Measurements from ENCODE around the gene TSPAN8. TPM values are rescaled to one million over a fixed set of nuclear protein-coding genes. Genes with fewer than 3 reads are reported as not detected.

Gene TSPAN8
- total RNA-seq, 1 donor, result 0.43 TPM

DNA sequence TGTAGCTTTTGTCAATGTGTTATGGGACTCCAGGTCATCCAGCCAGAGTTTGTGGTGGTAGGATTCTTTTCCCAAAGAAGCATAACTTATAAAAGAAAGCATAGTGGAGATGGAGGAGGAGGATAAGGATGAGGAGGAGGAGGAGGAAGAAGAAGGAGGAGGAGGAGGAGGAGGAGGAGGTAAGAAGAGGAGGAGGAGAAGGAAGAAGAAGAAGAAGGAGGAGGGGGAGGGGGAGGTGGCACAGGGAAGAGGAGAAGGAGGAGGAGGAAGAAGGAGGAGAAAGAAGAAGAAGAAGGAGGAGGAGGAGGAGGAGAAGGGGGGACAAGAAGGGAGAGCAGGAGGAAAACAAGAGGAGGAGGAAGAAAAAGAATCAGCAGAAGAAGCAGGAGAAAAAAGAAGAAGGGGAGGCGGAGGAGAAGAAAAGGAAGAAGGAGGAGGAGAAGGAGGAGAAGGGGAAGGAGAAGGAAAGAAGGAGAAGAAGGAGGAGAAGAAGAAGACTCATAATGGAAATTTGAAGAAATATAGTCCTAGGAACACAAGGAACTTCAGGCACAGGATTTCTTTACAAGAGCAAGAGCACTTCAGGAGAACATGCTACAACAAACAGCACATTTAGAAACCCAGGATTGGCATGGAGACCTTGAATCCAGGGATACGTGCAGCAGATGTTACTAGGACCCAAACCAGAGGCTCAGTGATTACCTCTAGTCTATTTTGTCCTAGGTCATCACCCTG is 22.6 kb downstream of the TSPAN8 start:
- TF ChIP-seq CTCF (IDR thresholded peaks at IDR 0.05; ENCODE audit: insufficient read depth, low read depth, low read length), result no peak
- H3K4me3 ChIP-seq (ENCODE audit: low read depth, low read length), result no peak overlapping the region
- DNase-seq (ENCODE audit: low read depth), result no peak

DNA sequence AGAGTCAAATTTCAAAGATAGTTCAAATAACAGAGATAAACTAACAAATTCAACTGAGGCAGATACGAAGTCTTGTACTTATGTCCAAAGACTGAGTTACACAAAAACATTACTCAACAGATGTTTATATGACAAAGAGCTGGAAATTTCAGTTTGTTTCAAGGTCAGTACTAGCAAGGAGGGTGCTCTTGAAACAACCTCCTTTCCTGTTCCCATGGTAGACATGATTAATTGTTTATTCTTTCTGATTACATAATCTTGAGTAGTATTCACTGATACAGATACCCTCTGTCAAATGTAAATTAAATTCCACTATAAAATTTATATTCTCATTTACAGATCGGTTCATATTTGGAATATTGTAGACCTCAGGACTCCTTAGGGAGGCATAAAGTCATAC is 23.4 kb downstream of the TSPAN8 start:
- no peak for TF ChIP-seq CTCF (IDR thresholded peaks at IDR 0.05; ENCODE audit: insufficient read depth, low read depth, low read length)
- no peak for DNase-seq (ENCODE audit: low read depth)

DNA sequence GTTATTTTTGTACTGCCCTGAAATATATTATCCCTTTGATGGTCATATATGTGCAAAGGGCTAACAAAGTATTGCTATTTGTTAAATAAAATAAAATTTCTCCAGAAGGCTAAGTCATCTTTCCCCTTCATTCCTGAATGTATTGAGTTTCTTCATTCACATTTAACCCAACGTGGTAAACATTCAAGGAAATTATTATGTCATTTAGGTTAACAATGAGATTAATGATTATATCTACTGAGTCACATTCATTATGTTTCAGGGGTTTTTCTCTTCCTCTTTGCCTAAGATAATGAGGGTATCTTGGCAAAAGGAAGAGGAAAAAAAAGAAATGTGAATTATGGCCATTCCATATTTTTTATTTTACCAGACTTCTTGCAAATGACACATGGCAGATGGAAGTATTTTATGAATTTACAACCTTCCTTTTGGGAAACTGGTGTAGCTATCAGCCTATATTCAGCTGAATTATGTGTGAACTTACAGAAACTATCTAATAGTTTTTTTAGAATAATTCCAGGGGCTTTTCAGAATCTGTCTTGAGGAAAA is 27.2 kb downstream of the TSPAN8 start:
- DNase-seq (ENCODE audit: low read depth), result no peak
- no peak overlapping the region for H3K4me3 ChIP-seq (ENCODE audit: low read depth, low read length)
- TF ChIP-seq CTCF (IDR thresholded peaks at IDR 0.05; ENCODE audit: insufficient read depth, low read depth, low read length), result no peak

More for the DNA sequence above, 23.4 kb downstream of the TSPAN8 start:
- H3K4me3 ChIP-seq (ENCODE audit: low read depth, low read length), result no peak overlapping the region

DNA sequence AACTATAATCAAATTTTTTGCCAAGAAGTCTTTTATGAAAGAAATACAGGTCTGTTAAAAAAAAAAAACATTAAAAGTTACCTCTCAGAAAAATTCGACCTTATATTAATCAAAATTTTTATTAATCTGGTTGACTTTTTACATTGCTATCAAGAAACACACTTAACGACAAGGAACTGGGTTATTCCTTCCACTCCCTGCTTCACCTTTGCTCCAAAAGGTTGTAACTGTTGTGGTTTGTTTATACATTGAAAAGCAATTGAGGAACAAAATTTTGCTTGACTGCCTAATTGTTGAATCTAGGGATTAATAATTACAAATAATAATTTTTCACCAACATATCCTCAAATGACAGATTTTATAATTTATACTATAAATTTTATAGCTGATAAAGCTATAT is 28.4 kb downstream of the TSPAN8 start:
- DNase-seq (ENCODE audit: low read depth), result no peak
- no peak overlapping the region for H3K4me3 ChIP-seq (ENCODE audit: low read depth, low read length)
- TF ChIP-seq CTCF (IDR thresholded peaks at IDR 0.05; ENCODE audit: insufficient read depth, low read depth, low read length), result no peak

DNA sequence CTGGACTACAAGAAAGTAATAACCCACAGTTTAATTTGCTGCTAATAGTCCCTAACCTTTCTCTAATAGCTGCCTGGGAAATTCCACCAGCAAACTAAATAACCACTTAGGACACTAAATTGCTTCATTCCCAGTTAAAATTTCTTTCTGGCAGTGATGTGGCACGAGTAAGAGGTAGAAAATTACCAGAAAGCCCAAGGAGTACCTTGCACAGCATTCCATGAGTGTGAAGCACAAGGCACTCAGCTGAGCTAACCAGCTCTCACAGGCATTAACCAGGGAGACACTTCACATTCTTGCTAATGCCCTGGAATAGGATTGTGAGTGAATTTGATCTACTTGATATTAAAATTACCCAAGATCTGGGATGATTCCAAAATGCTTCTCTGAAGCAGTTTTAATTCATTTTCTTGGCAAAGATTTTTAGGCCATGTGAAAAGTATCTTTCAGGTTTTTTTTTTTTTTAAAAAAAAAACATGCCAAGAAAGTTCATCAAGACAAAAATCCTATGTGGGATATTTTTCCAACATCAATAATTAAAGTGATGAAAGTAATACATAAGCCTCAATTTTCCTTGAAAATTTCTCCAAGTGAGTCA is 29.5 kb downstream of the TSPAN8 start:
- TF ChIP-seq CTCF (IDR thresholded peaks at IDR 0.05; ENCODE audit: insufficient read depth, low read depth, low read length), result no peak
- DNase-seq (ENCODE audit: low read depth), result no peak
- H3K4me3 ChIP-seq (ENCODE audit: low read depth, low read length), result no peak overlapping the region

- no peak for TF ChIP-seq CTCF (IDR thresholded peaks at IDR 0.05; ENCODE audit: insufficient read depth, low read depth, low read length)
- no peak for DNase-seq (ENCODE audit: low read depth)
- H3K4me3 ChIP-seq (ENCODE audit: low read depth, low read length), result no peak overlapping the region
Observed at GRCh38 chr12:71125949-71126348, 31.9 kb downstream of the TSPAN8 start.

All from fibroblast of villous mesenchyme (primary cell).